NT2/D1 (cell line): ENCODE results near the gene RTN4RL1.

Experiments used
- SUZ12 ChIP-seq: IDR thresholded peaks from 2 replicates; pipeline ENCODE4 v1.6.1; 2011; ENCODE audit not compliant: insufficient read length, insufficient read depth; ENCODE audit errors: extremely low read depth
- YY1 ChIP-seq: IDR thresholded peaks from 2 replicates; pipeline ENCODE4 v1.6.1; 2011; ENCODE audit not compliant: insufficient read length, insufficient read depth
- ZNF274 ChIP-seq: IDR thresholded peaks from 2 replicates; pipeline ENCODE4 v1.6.1; 2011; ENCODE audit warnings: mild to moderate bottlenecking, low read depth, low read length

DNA sequence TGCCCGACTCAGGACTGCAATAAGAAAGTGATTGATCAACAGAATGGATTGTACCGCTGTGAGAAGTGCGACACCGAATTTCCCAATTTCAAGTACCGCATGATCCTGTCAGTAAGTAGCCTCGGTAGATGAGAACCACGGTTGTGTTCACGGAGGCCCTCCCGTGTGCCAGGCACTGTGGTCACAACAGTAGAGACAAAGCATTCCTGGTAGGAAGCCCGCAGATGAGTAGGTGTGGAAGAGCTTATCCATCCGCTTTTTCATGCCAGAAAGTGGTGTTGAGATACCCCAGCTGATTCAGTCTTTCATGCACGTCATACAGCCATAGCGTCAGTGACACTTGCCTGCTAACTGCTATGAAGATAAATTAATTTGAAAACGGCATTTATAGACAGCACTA, 136.4 kb downstream of the RTN4RL1 start:
- TF ChIP-seq SUZ12, result no peak
- TF ChIP-seq ZNF274, result no peak
- no peak for TF ChIP-seq YY1
